GM18868 (cell line): ENCODE data around the gene DDX56.
"Not testable (repeated sequence)": the region's sequence is repeated elsewhere in the genome, so short reads cannot be mapped to it uniquely, and the experiment has no call there.

Experiments
- ATAC-seq: cut with Tn5 transposase; IDR thresholded peaks from one replicate; pipeline ENCODE4 v1.9.1; 2021; ENCODE audit warnings: mild to moderate bottlenecking, moderate library complexity; ENCODE audit not compliant: unreplicated experiment

DDX56 gene

DNA sequence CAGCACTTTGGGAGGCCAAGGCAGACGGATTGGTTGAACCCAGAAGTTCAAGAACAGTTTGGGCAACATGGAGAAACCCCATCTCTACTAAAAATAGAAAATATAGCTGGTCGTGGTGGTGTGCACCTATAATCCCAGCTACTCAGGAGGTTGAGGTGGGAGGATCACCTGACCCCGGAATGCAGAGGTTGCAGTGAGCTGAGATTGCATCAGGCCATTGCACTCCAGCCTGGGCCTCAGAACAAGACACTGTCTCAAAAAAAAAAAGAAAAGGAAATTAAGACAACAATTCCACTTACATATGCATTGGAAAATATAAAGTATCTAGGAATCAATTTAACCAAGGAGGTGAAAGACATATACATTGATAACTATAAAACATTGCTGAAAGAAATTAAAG, 25.5 kb upstream of the DDX56 start:
- no peak for ATAC-seq

DNA sequence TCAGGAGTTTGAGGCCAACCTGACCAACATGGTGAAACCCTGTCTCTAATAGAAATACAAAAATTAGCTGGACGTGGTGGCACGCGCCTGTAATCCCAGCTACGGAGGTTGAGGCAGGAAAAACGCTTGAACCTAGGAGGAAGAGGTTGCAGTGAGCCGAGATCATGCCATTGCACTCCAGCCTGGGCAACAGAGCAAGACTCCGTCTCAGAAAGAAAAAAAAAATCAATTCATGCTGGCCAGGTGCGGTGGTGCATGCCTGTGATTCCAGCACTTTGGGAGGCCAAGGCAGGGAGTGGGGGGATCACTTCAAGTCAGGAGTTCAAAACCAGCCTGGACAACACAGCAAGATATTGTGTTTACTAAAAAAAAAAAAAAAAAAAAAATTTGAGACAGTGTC, 23.5 kb upstream of the DDX56 start:
- not testable (repeated sequence) for ATAC-seq

DNA sequence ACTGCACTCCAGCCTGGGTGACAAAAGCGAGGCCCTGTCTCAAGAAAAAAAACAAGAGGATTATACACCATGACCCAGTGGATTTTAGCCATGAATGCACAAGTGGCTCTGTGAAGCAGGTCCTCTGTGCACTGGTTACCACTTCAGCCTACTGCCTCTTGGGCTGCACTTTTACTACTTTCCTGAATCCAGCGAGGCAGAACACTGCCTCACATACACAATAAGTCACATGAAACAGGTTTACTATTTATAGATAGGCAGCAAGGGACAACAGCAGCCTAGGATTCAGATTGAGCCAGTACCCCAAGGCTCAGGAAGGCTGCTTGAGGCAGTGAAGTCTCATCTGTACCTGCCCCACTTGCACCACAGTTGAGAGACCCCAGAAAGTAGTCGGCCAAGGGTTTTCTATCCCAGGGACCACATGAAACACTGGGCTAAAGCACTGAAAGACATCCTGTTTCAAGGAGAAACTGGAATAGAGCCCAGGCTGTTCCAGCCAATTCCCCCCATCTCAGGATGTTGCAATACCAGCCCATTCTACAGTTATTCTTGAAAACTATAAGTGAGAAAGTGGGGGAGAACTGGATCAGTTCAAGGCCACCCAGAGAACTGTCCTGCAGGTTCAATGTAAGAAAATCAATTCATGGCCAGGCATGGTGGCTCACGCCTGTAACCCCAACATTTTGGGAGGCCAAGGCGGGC, 22.4 kb upstream of the DDX56 start:
- ATAC-seq = no peak

DNA sequence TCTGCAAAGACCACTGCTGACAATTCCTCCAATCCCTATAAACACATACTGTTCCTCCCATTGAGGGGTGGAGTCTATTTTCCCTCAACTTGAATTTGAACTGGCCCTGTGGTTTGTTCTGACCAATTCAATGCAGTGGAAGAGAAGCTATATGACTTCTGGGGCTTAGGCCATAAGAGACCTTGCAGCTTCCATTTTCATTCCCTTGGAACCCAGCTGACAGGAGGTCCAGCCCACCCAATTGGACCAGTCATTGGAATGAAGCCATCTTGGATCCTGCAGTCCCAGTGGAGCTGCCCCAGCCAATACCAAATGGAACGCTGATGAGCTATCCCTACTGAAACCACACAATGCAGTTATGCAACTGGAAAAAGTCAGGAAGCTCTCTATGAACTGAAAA, 17.2 kb upstream of the DDX56 start:
- ATAC-seq = no peak

DNA sequence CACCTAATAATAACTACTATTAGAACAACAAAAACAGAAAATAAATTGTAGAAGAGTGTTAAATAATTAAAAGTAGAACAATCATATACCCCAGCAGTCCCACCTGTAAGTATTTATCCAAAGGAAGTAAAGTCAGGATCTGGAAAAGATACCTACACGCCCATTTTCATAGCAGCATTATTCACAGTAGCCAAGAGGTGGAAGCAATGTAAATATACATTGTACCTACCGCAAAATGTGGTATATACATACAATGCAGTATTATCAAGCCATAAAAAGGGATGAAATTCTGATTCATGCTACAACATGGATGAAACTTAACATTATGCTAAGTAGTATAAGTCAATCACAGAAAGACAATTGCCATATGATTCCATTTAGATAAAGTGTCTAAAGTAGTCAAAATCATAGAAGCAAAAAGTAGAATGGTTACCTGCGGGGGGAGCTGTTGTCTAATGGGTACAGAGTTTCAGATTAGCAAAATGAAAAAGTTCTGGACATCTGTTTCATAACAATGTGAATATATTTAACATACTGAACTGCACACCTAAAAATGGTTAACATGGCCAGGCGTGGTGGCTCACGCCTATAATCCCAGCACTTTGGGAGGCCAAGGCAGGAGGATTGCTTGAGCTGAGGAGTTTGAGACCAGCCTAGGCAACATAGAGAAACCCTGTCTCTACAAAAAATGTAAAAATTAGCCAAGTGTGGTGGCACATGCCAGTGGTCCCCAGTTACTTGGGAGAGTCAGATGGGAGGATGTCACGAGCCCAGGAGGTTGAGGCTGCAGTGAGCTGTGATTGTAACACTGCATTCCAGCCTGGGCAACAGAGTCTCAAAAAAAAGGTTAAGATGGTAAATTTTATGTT, 14.4 kb upstream of the DDX56 start:
- ATAC-seq = no peak

DNA sequence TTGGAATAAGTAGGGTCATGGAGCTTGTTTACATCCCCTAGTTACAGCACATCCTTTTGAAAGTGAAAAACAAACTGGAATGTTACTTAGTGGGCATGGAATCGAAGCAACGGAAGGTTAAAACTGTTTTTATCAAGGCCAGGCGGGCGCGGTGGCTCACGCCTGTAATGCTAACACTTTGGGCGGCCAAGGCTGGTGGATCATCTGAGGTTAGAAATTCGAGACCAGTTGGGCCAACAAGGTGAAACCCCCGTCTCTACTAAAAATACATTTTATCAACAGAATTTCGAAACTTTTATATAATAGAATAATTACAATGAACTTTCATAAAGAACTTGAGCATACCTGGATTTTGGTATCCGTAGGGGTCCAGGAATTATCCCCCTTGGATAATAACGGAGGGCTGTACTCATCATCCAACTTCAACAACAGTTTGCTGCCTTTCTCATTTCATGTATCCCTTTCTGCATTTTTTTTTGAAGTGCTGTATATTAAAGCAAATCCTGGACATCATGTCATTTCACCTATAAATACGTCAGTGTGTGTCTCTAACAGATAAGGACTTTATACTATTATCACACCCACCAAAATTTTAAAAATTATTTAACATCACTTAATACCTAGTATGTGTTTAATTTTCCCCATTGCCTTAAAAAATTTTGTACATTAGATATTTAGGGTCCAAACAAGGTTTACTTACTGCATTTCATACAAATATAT, 9.6 kb upstream of the DDX56 start:
- ATAC-seq = no peak

DNA sequence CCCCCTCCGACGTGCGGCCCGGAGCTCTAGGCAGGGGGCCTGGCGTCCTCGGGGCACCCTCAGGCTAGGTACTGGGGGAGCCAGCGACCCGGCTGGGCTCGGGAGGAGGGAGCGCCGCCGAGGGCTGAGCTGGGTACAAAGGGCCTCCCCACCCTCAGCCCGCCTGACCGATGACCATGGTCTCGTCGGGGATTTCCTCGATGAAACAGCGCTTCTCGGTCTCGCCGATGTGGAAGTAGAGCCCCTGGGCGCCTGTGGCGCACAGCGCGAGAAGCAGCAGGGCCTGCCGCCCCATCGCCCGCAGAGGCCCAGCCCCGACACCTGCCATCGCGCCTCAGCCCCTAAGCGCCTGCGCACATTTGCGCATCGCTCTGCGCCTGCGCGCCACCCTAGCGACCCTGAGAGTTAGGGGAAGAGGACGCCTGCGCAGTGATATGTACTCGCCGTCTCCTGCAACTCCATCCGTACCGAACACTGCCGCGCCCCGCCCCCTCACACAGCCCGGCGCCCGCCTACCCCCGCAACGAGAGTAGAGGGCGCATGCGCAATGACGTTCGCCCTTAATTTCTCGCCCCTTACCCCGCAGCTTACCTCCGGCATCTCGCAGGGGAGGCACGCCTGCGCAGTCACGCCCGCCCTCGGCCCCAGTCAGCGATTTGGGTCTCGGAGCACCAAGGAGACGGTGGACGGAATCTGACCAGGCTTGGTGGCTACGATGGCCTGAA, 8.3 kb upstream of the DDX56 start, which contains the start of gene TMED4:
TMED4 (minus strand) TSS at position 353 of the 725 bp plus-strand sequence; CDS start at position 328, 25 bp downstream.
- peak; percentile 84 for ATAC-seq

DNA sequence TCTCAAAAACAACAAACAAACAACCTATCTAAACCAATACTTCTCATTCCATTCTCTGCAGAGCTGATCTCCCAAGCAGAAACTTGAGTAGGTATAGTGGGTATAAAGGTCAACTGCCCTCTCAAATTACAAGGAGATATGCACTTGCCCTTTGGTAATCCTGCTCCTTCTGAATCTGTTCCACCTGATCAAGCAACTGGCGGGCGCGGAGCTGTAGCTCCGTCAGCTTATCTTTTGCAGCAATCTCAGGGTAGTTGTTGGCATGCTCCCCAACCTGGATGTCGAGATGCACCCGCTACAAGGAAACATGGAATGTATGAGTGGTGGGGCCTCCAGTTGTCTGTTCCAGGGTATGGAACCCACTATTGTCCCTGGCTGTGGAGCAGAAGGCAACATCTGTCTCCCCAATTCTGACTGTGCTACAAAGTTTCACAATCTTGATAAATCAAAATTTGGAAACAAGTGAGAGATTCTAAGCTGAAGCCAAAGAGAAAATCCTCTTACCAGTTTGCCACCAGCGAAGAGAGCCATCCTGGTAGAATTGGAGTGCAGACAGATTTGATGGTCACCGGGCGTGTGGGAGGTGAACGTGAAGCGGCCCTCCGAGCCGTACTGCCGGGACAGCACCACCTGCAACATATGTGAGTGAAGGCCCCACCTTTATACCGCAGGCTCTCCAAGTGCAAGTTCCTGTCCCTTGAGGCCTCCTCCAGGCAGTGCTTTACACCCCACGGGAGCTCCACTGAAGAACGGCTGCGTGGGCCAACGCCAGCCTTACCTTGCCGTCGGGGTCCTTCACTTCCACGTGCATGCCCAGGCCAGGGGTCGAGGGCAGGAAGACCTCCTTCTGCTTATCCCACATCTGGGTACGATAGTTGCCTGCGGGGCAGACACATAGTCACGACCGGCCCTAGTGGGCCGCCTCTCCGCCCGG, 7.5 kb upstream of the DDX56 start:
- peak; percentile 27 for ATAC-seq

DNA sequence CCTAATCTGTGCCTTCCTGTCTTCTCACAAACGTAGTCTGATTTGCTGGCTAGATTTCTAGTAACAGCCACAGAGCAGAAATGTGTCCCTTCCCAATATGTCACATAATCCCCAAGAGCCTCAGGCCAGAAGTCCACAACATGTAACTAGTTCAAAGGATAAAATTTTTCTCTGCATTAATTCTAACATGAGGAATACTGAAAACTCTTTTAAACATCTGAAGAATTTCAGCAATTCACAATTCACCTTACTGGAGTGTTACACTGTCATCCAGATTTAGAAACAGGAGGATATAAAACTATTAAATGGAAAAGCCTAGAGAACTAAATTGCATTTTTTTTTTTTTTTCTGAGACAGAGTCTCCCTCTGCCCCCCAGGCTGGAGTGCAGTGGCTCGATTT, 2.5 kb upstream of the DDX56 start:
- ATAC-seq = no peak

DNA sequence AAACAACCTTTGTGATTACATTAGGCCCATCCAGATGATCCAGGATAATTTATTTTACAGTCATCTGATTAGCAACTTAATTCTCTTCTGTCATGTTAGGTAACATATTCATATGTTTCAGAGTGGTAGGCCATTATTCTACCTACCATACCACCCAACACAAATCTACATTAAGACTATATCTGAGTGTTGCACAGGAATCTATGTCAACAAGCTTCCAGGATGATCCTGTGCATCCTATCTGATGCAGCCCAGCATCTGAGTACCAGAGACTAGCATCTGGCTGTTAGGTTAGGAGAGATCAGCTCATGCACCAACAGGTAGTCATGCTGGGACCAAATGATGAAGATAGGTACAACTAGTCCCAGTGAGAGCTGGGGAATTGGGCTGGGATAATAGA, 1.3 kb upstream of the DDX56 start:
- no peak for ATAC-seq

DNA sequence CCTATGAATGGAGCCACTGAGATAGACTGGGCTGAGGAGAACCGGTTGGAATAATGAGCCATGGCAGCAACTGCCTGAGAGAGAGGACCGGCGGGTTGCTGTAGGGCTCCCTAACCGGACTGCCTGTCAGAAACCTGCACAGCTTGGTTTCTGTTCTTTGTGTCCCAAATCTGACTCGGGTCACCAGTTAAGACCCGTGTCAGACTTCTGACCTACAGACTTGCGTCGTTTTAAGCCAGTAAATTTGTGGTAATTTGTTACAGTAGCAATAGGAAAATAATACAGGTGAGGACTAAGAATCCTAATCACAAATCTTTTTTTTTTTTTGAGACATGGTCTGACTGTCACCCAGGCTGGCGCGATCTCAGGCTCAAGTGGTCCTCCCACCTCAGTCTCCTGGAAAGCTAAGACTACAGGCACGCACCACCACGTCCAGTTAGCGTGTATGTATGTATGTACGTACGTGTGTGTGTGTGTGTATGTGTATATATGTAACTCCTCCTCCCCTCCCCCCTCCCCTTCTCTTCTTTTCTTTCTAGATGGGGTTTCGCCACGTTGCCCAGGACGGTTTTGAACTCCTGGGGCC, 672 bp upstream of the DDX56 start:
- no peak for ATAC-seq

DNA sequence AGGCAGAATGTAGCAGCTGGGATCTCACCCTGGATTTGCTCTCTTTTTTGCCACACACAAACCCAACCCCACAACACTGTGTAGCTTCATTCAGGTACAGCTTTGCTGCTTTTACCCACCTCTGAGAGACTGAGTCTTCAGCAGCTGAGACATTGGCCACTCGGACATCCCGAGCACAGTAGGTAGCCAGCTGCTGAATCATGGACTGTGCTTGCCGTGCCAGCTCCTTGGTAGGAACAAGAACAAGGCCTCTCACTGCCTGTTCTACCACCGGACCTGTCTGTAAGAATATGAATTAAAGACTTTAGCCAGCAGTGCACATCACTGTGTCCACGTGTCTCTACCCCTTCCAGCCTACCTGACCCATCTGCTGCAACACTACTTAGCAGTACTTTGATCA, 937 bp downstream of the DDX56 start:
- ATAC-seq = no peak

DNA sequence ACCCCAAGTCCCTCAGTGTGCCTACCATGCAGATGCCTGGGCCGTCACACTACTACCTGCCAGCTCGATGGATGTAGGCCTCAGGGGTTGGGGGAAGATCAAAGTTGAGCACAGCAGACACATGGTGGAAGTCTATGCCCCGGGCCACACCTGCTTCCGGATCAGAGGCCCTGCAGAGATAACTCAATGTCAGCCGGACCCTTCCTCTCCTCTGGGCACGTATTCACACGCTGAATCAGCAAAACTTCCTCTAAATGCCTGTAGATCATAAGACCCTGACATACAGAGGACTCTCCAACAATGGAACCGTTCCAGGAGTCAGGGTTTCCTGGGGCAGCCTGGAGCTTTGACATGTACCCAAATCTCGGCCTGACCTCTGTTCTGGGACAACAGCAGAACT, 3.7 kb downstream of the DDX56 start:
- no peak for ATAC-seq

DNA sequence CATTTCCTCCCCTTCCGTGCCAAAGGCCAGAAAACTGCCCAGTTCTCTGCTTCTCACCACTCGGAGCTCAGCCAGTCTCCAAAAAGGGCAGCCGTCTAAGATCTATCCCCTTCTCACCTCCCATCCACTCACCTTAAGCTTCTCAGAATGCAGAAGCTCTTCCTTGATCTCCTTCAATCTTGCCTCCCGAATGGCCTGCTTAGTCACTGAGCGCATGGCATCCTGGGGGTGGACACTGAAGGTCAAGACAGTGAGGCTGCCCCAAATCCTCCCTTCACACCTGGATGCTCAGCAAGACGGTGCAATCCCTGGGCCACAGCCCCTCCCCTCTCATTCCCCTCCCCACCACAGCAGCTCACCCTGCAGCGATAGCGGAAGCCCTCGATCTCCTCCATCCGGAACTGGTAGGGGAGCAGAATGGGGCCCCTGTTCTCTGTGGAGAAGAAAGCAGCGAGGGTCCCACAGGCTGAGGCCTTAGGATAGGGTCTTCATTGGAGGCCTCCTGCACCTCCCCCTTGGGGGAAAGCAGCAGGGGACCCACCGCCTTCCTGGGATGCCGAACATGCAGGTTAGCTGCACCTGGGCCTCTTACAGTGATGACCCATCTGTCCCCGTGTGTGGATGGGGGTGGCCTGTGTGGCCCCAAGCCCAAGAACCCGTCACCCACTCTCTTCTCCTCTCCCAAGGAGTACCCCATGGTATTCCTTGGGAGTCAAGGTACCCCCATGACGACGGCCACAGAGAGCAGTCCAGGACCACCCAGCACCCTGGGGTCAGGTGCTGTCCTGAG, 4.7 kb downstream of the DDX56 start:
- no peak for ATAC-seq

DNA sequence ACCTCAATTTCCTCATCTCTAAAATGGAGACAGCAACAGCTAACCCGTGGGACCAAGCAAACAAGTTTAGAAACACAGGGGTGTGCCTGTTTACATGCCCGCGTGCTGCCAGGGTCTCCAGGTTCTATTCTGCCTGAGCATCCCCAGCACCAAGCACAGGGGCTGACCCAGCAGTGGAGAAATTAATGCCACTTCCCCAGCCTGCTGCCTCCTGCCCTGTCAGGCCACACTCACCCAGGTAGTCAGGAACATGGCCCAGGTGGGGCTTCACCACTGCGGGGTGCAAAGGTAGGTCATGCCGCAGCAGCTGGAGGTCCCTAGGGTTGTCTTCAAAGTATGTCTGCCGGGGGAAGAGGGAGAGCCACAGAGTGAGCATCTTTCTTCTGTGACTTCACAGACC, 5.8 kb downstream of the DDX56 start:
- no peak for ATAC-seq

DNA sequence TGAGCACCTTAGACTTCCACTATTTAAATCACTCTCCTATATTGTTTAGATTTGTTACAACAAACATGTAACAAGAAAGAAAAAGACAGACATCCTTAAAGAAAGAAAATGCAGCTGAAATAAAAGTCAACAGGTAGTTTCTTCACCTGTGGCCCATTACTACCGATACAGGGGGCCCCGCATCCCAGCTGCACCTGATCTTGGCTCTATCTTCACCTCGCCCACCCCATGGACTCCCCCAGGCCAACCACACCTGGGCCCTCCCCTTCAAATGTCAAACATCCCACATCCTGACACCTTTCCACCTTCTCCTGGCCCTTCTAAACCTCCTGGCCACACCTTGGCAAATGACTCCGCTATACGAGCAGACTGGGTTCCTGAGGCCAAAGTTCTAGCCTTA, 7.0 kb downstream of the DDX56 start:
- ATAC-seq = no peak

DNA sequence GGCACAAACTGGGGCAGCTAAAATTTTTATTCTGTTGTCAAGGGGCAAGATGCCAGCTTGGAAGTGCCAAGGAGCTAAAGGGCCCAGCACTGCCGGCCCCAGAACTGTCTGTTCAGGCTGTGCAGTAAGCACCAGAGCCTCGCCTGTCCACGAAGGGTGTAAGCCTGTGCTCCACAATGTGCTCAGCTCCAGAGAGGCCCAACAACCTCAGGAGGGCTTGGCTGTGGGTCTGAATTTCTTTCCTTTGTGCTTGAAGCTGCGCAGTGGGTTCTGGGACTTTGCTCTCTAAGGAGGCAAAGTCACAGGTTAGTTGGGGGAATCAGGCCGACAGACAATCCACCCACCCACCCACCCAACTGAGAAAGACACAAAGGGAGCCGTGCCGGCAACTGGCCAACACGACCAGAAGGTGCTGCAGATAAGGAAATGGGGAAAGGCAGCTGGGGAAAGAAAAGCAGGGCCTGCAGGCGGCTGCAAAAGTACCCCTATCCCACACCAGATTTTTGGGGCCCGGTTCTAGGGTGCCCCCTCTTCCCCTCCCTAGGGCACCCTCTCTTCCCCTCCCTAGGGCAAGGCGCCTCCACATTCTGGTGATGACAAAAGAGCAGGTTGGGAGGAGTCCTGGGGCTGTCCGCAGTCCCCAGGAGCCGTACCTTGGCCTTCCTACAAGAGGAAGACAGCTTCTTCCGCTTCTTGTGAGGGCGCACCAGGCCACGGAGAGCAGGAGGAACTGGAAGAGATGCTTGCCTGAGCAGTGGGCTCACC, 7.7 kb downstream of the DDX56 start:
- ATAC-seq = peak; percentile 28
